HepG2 (cell line): ENCODE measurements around the gene PTMA. TPM values are rescaled to one million over a fixed set of nuclear protein-coding genes. Genes with fewer than 3 reads are reported as not detected.
A peak's percentile ranks its signal among the peaks of the same experiment; 100 is the strongest.

Experiments used
- EHMT2 ChIP-seq: fragments of 200-600 bp; sonication (generic); IDR thresholded peaks from 2 replicates; pipeline ENCODE4 v1.7.0; 2017; ENCODE audit warnings: antibody characterized with exemption, low read depth, low read length, borderline replicate concordance
- MEIS1 ChIP-seq: sonication (generic); formaldehyde crosslinking; IDR thresholded peaks from 2 replicates; pipeline ENCODE4 v1.9.0; 2021; ENCODE audit warnings: mild to moderate bottlenecking, missing genetic modification reagents, moderate library complexity, borderline replicate concordance
- NFYB ChIP-seq: sonication (generic); formaldehyde crosslinking; IDR thresholded peaks from 2 replicates; pipeline ENCODE4 v1.4.0; 2020; ENCODE audit warnings: missing genetic modification reagents
- RAD51 ChIP-seq: fragments of 450-650 bp; IDR thresholded peaks from 2 replicates; pipeline ENCODE4 v1.6.1; 2016; ENCODE audit warnings: borderline replicate concordance
- RXRA ChIP-seq: sonication (generic); formaldehyde crosslinking; IDR thresholded peaks from 2 replicates; pipeline ENCODE4 v1.5.1; 2020; ENCODE audit warnings: missing genetic modification reagents
- U2AF2 ChIP-seq: fragments of 200-400 bp; formaldehyde crosslinking; IDR thresholded peaks from 2 replicates; pipeline ENCODE4 v1.6.1; 2017; ENCODE audit warnings: low read depth, mild to moderate bottlenecking, low read length
- ZNF335 ChIP-seq: sonication (generic); formaldehyde crosslinking; IDR thresholded peaks from 2 replicates; pipeline ENCODE4 v1.4.0; 2020; ENCODE audit warnings: missing genetic modification reagents
- polyA plus RNA-seq, 8 experiments: library from polyadenylated mRNA; depleted of rRNA in 3 of 8; stranded (reverse) in 7 of 8; unstranded in 1 of 8; fragments of >200 nt; fragmentation: Illumina TruSeq in 4 of 8; extraction: Trizol in 4 of 8; gene quantifications; 2 replicates each; pipeline versions ENCODE4 v1.2.1 to v1.2.3, GENCODE V29; 2011 to 2016; ENCODE audit warnings: low read depth in 4 of 8, missing spikeins in 1 of 8, mixed read lengths in 1 of 8; ENCODE audit not compliant: insufficient read depth in 1 of 8
- total RNA-seq, 5 experiments: library from RNA; depleted of rRNA; stranded (reverse); fragments of >200 nt; fragmentation: Illumina TruSeq; extraction: Trizol; gene quantifications; 2 replicates each; pipeline ENCODE4 v1.2.3, GENCODE V29; 2016; ENCODE audit warnings: low read depth in 1 of 5
- TF ChIP-seq, protein P1 (sequence below): sonication (generic); formaldehyde crosslinking; IDR thresholded peaks from 2 replicates; pipeline ENCODE4 v1.4.0; 2020; ENCODE audit warnings: missing genetic modification reagents
- TF ChIP-seq, protein P2 (sequence below), 2 experiments: sonication (generic) in 1 of 2; formaldehyde crosslinking in 1 of 2; IDR thresholded peaks; 2 replicates each; pipeline versions ENCODE4 v1.4.0 to v1.6.1; 2016 to 2020; ENCODE audit warnings: borderline replicate concordance in 1 of 2, low read depth in 1 of 2, mild to moderate bottlenecking in 1 of 2, missing genetic modification reagents in 1 of 2
- TF ChIP-seq, protein P3 (sequence below): sonication (generic); formaldehyde crosslinking; IDR thresholded peaks from 2 replicates; pipeline ENCODE4 v1.4.0; 2020; ENCODE audit warnings: low read depth, missing genetic modification reagents
- TF ChIP-seq, protein P4 (sequence below): sonication (generic); formaldehyde crosslinking; IDR thresholded peaks from 2 replicates; pipeline ENCODE4 v1.4.0; 2020; ENCODE audit warnings: missing genetic modification reagents, mild to moderate bottlenecking, borderline replicate concordance

The PTMA gene
- total and polyA plus RNA-seq, 2 of the 13 experiments (the other 11 are each of a cell fraction or from before 2014, with no cell fraction given), result 190 to 1,086 TPM

DNA sequence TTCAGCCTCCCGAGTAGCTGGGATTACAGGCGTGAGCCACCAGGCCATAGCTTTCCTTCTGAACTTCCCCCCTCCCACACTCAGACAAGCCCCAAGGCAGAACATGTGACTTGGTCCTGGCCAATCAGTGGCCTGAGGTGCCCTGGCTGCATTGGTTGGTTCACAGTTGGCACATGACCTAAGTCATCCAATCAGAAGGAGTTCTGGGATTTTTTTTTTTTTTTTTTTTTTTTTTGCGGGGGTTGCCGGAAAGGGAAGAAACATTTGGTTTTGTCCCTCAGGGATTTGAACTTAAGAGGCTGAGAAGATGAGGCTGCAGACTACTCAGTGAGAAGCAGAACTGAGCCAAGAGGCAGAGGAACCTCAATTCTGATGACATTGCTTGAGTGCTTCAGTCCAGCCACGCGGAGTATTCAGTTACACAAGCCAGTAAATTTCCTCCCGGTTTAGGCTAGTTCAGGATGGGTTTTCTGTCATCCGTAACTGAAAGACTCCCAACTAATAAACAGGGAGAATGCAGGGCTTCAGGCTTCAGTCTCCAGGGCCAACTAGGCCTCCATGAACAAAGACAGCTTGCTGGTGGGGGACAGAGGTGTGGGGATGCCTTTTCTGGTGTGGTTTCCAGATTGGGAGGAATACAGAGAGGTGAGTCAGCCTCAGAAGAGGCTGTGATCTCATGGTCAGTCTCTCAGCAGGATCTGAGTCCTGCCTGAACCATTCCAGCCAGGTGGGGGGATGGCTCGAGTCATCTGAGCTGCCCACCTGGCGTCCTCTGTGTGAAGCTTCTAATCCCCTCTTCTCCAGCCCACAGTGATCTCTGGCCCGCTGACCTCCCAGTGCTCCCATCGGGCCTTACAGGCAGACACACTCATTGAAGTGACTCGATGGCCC lies 9.2 kb downstream of the PTMA start (continued):
- TF ChIP-seq, protein P1, sequence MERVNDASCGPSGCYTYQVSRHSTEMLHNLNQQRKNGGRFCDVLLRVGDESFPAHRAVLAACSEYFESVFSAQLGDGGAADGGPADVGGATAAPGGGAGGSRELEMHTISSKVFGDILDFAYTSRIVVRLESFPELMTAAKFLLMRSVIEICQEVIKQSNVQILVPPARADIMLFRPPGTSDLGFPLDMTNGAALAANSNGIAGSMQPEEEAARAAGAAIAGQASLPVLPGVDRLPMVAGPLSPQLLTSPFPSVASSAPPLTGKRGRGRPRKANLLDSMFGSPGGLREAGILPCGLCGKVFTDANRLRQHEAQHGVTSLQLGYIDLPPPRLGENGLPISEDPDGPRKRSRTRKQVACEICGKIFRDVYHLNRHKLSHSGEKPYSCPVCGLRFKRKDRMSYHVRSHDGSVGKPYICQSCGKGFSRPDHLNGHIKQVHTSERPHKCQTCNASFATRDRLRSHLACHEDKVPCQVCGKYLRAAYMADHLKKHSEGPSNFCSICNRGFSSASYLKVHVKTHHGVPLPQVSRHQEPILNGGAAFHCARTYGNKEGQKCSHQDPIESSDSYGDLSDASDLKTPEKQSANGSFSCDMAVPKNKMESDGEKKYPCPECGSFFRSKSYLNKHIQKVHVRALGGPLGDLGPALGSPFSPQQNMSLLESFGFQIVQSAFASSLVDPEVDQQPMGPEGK (CRISPR knock-in tag), result 0 out of 2 replicates have a peak, but pooled peaks have one; percentile 19
- TF ChIP-seq, protein P2, sequence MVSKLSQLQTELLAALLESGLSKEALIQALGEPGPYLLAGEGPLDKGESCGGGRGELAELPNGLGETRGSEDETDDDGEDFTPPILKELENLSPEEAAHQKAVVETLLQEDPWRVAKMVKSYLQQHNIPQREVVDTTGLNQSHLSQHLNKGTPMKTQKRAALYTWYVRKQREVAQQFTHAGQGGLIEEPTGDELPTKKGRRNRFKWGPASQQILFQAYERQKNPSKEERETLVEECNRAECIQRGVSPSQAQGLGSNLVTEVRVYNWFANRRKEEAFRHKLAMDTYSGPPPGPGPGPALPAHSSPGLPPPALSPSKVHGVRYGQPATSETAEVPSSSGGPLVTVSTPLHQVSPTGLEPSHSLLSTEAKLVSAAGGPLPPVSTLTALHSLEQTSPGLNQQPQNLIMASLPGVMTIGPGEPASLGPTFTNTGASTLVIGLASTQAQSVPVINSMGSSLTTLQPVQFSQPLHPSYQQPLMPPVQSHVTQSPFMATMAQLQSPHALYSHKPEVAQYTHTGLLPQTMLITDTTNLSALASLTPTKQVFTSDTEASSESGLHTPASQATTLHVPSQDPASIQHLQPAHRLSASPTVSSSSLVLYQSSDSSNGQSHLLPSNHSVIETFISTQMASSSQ (IDR thresholded peaks at IDR 0.05; ENCODE audit: low read depth), result no peak
- TF ChIP-seq, protein P2 (CRISPR knock-in tag; IDR thresholded peaks at IDR 0.05; ENCODE audit: borderline replicate concordance), result 0 out of 2 replicates have a peak, but pooled peaks have one; percentile 14
- TF ChIP-seq, protein P3, sequence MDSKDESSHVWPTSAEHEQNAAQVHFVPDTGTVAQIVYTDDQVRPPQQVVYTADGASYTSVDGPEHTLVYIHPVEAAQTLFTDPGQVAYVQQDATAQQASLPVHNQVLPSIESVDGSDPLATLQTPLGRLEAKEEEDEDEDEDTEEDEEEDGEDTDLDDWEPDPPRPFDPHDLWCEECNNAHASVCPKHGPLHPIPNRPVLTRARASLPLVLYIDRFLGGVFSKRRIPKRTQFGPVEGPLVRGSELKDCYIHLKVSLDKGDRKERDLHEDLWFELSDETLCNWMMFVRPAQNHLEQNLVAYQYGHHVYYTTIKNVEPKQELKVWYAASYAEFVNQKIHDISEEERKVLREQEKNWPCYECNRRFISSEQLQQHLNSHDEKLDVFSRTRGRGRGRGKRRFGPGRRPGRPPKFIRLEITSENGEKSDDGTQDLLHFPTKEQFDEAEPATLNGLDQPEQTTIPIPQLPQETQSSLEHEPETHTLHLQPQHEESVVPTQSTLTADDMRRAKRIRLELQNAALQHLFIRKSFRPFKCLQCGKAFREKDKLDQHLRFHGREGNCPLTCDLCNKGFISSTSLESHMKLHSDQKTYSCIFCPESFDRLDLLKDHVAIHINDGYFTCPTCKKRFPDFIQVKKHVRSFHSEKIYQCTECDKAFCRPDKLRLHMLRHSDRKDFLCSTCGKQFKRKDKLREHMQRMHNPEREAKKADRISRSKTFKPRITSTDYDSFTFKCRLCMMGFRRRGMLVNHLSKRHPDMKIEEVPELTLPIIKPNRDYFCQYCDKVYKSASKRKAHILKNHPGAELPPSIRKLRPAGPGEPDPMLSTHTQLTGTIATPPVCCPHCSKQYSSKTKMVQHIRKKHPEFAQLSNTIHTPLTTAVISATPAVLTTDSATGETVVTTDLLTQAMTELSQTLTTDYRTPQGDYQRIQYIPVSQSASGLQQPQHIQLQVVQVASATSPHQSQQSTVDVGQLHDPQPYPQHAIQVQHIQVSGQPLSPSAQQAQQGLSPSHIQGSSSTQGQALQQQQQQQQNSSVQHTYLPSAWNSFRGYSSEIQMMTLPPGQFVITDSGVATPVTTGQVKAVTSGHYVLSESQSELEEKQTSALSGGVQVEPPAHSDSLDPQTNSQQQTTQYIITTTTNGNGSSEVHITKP, result peak; percentile 90
- no peak for TF ChIP-seq U2AF2
- TF ChIP-seq, protein P4, sequence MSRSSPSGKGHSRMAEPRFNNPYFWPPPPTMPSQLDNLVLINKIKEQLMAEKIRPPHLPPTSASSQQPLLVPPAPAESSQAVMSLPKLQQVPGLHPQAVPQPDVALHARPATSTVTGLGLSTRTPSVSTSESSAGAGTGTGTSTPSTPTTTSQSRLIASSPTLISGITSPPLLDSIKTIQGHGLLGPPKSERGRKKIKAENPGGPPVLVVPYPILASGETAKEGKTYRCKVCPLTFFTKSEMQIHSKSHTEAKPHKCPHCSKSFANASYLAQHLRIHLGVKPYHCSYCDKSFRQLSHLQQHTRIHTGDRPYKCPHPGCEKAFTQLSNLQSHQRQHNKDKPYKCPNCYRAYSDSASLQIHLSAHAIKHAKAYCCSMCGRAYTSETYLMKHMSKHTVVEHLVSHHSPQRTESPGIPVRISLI (CRISPR knock-in tag), result peak; percentile 90
- no peak for TF ChIP-seq ZNF335 (CRISPR knock-in tag)
- 0 out of 2 replicates have a peak, but pooled peaks have one; percentile 20 for TF ChIP-seq RXRA (CRISPR knock-in tag)
- 0 out of 2 replicates have a peak, but pooled peaks have one; percentile 59 for TF ChIP-seq EHMT2
- TF ChIP-seq MEIS1 (CRISPR knock-in tag), result 0 out of 2 replicates have a peak, but pooled peaks have one; percentile 9
- TF ChIP-seq RAD51, result peak; percentile 82
- TF ChIP-seq NFYB (CRISPR knock-in tag), result peak; percentile 87
